Glomerular visceral epithelial cell (primary cell): ENCODE results near the gene PTPRG.
A peak's percentile ranks its signal among the peaks of the same experiment; 100 is the strongest.

Source experiments
- DNase-seq: peaks from one replicate; pipeline ENCODE4 v3.0.0-alpha.2; 2016; ENCODE audit errors: extremely low spot score

The PTPRG gene

DNA sequence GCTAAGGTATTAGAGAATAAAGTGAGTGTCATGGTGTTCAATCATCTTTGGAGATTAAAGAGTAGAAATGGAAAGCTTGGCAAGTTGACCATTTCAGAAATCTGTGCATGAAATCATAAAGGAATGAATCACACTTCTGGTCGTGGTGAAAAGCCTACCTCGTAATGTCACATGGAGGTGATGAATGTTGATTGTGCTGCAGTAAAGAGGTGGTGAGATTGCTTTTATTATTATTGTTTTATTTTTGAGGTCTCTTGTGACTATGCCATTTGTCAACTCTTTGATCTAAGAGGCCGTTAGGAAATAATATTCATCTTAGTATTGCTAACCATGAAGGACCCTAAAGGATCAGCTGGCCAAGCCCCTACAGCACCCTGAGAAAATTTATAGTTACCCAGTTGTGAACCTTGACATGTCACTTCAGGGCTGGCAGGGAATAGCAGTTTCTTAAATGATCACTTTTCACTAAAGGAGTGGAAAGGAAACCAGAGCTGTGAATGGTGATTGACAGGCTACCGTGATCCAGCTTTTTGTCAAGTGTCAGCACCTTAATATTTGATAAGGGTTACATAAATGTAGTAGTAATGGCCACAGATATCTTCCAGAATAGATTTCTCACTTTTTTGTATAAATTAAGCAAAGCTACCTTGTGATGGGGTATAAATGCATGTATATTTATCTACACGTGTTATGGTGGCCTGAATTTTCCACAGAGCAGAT lies 203.9 kb downstream of the PTPRG start:
- no peak for DNase-seq

DNA sequence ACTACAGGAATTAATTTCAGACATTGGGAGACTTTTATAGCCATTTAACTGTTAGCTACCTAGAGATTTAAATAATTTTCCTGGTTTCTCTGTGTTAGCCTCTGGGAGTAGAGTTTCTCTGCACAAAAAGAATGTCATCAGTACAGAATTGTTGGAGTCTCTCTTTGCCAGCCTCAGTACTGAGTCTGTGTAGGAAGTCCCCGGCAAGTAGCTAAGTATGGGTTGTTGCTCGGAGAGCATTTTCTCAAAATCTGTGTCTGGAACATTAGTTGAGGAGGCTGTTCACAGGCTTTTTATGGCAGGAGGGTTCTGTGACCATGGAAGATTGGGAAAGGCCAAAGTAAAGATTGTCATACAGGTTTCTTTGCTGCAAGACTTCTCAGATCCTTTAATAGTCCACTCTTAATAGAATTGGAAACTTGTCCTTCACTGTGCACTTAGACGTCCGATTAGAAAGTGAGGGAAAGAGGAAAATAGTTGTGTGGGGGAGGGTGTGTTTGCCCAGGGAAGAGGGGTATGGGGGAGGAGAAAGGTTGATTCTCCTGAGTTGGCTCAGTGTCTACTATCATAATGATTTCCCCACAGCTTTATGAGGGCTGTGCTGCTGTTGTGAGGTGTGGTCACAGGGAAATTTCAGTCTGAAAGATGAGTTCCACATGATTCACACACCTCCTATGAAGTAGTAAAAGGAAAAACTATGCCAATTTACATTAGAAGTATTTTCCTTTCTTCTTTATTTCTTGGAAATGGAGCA lies 207.1 kb downstream of the PTPRG start:
- DNase-seq: peak; percentile 22

DNA sequence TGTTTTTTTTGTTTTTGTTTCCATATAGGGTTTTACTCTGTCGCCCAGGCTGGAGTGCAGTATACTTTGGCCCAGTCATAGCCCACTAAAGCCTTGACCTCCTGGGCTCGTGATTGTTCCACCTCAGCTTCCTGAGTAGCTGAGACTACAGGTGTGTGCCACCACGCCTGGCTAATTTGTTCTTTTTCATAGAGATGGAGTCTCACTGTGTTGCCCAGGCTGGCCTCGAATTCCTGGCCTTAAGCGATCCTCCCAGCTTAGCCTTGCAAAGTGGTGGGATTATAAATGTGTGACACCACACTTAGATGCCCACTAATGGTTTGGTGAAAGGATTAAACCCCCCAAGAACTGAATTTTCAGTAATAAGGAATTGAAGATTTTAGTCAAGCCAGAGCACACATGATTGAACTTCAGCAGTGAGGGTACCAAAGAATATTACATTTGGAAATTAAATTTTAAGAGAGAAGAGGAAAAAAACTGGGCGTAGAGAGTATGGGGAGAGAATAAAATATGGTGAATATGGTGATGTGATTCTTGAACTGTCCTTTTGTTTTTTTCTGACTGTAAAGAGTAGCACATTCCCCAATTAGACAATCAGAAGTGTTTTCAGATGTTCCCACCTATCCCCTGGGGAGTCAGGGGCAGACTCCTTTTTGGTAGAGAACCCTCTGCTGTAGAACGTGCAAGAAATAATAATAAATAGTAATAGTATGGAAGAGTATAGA lies 208.1 kb downstream of the PTPRG start:
- DNase-seq: no peak

DNA sequence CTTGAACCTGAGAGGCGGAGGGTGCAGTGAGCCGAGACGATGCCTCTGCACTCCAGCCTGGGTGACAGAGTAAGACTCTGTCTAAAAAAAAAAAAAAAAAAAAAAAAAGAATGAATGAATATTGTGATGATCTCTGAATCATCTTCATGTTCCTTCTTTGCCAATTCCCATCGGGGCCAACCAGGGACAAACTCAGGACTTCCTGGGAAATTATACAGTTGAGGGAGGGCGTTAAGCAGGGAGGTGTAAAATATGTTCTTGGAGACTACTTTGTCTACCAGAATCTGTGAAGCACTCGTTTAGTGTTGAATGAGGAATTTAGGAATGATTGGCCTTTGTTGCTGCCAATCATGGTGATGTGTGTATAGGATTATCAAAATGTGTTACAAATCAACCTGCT lies 210.6 kb downstream of the PTPRG start:
- DNase-seq: no peak

DNA sequence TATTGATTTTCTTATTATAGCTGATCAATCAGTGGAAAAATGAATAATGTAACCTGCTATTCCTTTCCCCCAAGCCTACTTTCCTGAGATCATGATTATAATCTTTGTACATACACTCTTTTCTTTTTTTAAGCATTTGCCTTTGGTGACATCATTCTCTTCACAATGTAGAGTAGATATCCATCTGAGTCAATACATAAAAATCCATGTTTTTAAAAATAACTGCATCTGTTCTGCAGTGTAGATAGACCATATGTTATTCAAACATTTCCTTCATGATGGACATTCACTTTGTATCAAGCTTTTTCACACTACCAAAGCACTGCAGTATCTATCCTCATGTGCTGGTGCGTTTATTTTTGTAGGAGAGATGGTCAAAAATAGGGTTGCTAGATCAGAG lies 211.1 kb downstream of the PTPRG start:
- DNase-seq: no peak

DNA sequence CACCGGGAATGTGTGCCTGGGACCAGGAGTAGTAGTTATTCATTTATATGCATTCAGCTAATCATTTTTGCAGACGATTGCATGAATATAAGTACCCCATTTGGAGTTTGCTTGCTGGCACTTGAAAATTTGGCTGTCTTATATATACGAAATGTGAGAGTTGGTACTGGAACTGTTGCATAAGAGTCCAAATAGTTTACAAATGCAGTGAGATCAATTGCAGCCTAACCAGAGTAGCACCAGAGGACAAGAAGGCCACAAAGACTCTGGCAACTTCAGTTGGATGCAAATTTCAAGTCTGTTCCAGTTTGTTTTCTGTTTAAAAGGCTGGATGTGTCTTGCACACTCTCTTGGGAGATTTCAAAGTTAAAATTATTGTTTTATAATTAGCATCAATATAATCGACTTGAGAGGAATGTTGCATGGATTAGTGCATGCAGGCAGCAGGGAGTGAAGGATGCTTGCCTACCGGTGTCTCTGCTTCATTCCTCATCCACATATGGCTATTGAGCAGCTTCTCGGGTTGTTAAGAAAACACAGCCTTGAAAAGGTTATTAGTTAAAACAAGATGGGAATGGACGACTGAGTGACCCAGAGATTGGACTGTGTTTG lies 213.0 kb downstream of the PTPRG start:
- DNase-seq: no peak

DNA sequence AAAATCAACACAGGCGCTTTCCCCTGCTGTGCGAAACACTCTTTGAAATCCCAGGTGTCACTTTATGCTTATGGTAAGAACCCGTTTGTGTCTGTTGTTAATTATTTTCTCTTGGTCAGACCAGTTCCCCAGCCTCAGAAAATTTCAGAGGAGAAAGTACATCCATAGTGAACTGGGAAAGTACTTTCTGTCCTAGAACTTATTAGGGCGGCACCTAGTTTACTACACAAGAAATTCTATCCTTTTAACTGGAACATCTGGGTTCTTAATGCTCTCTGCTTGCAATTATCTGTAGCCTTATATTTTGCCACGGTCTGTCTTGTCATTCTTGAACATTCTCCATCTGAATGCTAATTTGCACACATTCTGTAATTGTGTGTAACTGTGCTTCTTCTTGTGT lies 215.0 kb downstream of the PTPRG start:
- DNase-seq: no peak

DNA sequence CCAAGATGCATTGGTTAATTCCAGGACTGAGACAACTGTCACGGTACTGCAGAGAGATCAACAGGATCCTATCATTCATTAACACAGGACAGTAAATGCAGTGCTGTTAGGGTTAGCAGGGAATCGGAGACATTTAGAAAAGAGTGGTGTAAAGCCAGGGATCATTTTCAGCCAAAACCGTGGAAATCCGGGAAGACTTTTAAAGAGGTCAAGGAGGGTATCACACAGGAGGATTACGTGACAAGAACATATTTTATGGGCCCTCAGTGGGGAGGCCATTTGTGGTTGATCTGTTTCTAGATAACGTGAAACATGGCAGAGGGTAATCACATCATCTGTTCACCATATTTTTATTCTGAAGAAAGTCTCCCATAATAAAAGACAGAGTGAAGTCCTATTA lies 216.1 kb downstream of the PTPRG start:
- DNase-seq: no peak

DNA sequence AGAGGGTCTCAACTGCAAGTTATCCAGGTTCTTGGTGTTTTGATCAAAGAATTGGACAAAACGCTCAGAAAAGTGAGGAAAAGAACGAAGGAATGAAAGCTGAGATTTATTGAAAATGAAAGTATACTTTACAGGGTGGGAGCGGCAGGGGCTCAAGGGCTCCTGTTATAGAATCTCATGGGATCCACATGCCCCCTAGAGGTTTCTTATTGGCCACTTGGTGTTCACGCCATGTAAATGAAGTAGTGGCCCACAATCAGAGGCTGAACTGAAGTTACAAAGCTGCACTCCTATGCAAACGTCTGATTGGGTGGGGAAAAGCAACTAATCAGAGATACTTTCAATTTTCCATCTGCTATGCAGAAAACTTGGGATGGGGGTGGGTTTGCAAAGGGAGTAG lies 216.7 kb downstream of the PTPRG start:
- DNase-seq: no peak

DNA sequence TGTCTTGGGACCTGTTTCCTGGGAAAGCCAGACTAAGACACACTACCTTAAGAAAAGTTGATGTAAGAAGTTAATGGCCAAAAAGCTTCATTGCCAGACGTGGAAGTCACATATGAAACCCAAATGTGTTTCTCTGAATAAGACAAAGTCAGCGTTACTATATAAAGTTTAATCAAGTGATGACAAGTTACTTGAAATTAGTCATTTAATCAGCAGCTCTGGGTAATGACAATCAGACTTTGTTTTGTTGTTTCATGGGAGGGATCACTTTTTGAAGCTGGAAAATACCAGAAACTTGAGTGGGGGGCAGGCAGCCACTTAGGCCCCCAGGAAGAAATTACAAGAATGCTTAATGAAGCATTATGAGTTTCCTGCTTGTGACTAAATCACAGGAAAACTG lies 218.6 kb downstream of the PTPRG start:
- no peak for DNase-seq

DNA sequence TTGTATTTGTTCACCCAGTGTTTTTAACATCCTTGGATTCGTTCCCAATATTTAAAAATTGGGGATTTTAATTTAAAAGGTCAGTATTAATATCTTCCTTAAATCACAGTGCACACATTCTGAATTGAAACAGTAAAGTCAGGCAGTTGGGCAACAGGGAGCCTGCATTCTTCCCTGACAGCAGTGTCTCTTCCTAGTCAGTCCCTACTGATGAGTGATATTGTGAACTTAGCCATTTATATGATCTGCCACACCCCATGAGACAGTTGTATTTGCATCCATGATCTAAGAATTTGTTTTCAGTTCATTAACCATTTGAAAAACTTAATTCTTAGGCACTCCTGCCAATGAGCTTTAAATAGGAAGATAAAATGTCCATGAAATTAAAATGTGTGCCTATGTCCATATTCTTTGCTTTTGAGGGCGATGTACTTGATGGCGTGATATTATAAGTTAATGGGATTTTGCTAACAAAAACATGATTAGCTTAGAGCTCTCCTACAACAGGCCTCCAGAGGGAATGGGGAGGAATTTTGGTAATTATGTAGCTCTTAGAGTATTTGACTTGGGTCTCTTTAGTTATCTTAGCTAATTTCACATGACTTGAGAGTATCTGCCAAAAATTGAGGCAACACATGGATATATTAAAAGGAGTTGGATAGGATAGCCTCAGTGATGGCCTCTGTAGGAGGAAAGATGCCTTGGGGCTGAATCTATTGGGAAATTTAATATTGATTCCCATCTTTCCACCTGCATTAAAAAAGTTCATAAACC lies 219.3 kb downstream of the PTPRG start:
- DNase-seq: no peak

DNA sequence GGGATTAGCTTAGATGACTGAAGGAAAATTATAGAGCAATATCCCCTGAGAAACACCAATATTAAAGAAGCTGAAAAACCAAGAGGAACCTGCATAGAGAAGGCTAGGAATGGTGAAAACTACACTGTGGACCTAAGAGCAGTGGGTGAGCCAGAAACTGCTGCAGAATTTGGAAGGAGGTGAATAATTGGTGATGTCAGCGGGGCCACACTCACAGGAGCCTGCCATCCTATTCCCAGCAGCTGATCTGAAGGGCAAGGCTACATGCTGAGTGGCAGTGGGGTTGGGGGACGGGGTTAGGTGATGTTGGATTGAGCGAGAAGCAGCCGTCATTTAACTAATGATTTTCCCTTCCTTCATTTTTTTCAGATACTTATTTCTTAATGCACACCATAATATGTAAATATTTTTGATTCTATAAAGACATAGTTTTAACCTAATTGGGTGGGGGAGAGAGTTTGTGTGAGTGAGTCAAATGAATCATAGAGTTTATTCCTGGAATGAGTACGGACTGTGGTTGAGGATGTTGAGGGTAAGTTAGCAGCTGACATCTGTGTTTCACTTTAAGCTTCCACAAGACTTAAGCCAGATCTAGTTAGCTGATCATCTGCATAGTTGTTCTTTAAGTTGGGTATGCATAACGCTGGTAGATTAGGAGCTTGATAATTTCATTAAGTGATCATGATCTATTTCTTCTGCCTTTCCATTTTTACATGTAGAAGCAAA lies 222.8 kb downstream of the PTPRG start:
- peak; percentile 18 for DNase-seq

DNA sequence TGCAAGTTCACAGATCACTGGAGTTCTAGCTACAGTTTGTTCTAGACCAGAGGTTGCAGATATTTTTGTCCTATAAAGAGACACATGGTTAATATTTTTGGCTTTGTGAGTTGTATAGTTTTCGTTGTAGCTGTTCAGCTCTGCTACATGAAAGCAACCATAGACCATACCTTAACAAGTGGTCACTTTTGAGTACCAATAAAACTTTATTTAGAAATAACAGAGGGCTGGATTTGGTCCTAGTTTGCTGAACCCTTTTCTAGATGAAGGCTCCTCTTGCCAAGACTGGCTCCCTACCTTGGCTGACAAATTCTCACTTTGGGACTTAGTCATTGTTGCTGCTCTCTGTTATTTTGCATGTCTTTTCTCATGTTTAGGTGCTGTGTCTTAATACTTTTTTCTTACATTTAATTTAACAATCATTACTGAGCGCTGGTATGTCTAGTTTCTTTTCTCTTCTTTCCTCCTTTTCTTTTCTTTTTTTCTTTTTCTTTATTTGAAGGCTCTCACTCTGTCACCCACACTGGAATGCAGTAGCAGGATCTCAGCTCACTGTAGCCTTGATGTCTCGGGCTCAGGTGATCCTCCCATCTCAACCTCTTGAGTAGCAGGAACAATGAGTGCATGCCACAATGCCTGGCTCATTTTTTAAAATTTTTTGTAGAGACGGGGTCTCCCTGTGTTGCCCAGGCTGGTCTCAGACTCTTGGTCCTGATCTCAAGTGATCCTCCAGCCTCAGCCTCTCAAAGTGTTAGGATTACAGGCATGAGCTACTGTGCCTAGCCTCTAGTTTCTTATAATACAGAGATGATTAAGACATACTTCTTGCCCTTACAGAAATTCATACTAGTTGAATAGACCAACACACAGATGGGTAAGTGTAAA lies 227.5 kb downstream of the PTPRG start:
- DNase-seq: no peak

DNA sequence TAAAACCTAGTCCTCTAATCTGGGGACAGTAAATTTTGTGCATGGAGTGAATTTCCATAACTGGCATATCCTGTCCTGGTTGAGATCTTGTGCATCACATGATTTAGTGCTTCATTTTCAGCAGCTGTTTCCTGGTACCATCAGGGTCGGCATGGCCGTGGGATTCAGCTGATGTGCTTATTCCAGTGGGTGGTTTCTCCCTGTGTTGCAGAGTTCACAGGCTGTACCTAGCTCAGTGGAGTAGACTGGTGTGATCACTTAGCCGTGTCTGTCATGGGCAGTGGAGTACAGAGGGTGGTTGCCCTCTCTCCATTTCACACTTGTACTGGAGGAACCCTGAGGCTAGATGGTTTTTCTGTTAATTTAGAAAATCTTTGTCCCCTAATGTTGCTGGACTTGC lies 228.5 kb downstream of the PTPRG start:
- peak; percentile 28 for DNase-seq

DNA sequence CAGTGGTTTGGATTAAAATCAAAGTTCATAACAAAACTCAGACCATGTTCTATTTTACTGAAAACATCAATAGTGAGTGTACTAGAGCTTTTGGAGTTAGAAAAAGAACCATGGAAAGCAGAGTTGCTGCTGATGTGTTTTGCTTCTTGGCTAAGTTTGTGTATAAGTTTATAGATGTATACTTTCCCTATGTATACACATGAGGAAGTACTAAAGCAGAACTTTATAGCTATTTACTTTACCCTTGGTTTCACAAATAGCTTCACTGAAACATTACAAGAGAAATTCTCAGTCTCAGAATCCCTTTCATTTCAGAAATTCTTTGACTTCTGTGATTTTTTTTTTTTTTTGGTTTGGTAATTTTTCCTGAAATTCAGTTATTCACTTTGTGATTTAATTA lies 229.0 kb downstream of the PTPRG start:
- DNase-seq: no peak

DNA sequence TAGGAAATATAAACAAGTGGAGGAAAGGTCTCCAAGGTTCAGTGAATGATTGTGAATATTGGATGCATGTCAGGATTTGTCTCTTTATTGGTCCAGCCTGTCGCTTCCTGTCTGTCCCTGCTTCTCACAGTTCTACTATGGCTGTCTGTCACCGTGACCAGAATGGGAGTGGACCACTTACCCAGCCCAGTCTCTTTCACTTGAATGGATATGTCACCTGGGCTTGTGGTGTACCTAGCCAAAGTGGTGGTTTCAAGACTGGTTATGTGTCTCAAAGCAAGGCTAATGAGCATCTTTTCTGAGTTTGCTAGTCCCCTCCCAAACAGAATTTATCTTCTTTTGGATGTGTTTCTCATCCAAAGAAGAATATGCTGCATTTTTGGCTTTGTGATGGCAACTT lies 231.7 kb downstream of the PTPRG start:
- no peak for DNase-seq

DNA sequence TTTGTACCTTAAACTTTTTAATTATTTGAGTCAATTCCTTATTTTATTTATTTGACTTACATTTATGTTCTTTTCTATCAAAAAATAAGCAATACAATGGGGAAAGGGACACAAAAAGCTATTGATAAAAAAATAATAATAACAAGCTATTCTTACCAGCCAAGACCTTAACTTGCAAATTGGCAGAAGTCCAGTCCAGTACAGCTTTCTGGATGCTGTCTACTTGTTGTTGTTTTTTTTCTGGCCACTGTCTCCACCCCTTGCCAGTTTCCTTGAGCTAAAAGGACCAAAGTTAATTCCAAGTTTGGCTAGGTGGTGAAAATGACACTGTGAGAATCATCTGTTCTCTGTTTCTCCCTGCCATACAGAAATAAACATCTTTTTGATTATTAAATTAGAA lies 232.2 kb downstream of the PTPRG start:
- no peak for DNase-seq

DNA sequence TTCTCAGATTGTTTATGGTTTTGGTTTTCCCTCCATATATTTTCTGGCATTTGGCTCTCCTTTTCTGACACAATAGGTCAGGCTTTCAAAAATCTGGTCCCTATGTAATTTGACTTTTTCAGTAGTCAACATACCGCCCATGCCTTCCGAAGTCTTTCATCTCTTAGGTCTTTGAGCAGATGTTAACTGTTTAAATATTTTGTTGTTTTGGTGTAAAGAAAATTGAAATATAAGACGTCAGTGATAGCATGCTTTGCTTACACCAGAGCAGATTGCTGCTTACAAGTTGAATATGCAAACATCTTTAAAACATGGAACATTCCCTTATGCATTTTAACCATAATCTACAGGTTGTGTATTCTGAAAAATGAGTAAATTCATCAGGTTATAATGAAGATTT lies 233.0 kb downstream of the PTPRG start:
- DNase-seq: no peak

DNA sequence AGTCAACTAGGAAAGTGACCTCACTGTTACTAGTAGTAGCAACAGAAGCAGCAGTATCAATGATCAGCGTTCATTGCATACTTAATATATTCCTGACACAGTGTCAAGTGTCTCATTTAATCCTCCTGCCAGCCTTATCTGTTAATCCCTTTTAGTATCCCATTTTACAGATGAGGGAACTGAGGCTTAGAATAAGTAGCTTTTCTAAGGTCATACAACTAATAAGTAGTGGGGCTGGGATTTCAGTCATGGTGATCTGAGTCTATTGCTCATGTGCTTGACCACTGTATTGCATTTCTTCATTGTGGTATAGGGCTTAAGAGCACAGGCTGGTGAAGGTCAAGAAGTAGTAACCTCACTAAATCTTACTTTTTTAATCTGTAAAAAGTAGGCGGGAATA lies 233.6 kb downstream of the PTPRG start:
- DNase-seq: no peak

DNA sequence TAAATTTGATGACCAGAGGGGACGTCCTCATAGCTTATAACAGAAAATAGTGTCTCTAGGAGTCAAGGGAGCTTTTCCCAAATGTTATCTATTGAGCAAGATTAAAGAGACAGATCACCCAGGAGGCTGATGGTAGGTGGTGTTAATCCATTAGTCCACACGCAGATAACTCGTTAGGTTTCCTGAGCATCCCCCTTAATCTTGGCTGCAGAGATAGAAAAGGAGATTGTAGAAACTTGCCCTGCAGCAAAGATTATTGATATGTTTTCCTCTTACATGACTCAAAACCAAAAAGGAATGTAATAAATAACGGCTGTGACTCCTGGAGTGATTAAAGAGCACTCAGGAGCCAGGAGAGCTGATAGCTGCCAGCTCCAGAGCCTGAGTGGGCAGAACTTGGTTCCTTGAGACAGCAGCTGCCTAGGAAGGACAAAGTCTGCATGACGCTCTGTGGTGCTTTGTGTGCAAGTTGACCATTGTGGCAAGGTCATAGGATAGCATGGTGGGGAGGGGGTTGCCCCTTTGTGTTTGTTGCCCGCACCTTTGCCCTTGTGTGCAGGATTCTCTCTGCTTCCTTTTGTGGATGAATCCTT lies 234.8 kb downstream of the PTPRG start:
- DNase-seq: no peak
